NK-92 treated with Interleukin-12 subunit alpha and Interleukin-12 subunit beta, amount 100 ng/mL, for 24 hours (cell line): Measurements from ENCODE around the gene KRTAP5-8.
"Not testable (repeated sequence)": the region's sequence is repeated elsewhere in the genome, so short reads cannot be mapped to it uniquely, and the experiment has no call there.

Experiments
- DNase-seq: peaks from one replicate; lab custom pipeline; 2025; lab: John Stamatoyannopoulos, UW

Gene KRTAP5-8, protein sequence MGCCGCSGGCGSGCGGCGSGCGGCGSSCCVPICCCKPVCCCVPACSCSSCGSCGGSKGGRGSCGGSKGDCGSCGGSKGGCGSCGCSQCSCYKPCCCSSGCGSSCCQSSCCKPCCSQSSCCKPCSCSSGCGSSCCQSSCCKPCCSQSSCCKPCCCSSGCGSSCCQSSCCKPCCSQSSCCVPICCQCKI

DNA sequence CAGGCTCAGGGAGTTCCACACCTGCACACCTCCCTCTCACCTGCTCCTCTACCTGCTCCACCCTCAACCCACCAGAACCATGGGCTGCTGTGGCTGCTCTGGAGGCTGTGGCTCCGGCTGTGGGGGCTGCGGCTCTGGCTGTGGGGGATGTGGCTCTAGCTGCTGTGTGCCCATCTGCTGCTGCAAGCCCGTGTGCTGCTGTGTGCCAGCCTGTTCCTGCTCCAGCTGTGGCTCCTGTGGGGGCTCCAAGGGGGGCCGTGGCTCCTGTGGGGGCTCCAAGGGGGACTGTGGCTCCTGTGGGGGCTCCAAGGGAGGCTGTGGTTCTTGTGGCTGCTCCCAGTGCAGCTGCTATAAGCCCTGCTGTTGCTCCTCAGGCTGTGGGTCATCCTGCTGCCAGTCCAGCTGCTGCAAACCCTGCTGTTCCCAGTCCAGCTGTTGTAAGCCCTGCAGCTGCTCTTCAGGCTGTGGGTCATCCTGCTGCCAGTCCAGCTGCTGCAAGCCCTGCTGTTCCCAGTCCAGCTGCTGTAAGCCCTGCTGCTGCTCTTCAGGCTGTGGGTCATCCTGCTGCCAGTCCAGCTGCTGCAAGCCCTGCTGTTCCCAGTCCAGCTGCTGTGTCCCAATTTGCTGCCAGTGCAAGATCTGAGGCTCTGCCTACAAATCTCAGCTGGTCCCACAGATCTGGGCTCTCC is at the start of gene KRTAP5-8:
KRTAP5-8 (plus strand) TSS at position 49 of the 689 bp plus-strand sequence; CDS start at position 80, 31 bp downstream.
- DNase-seq = not testable (repeated sequence)

DNA sequence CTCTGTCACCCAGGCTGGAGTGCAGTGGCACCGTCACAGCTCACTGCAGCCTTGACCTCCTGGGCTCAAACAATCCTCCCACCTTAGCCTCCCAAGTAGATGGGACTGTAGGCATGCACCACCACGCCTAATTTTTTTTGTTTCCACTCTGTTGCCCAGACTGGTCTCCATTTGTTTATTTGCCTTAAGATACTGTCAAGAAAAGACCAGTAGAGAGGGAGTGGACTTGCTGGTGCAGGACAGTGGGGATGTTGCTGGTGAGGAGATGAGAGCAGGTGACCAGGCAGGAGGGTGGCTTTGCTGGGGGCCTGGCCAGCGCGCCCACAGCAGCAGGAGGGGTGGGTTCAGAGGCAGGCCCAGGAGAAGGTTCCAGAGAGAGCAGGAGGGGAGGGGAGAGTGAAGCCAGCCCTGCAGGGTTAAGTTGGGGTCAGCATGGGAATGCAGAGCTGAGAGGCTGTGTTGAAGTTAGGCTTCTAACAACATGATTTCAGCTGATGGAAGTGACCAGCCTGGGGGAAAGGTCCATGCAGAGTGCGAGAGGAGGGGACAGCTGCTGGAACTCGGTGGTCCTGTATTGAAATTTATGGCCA is 49.0 kb upstream of the KRTAP5-8 start:
- DNase-seq = no peak

DNA sequence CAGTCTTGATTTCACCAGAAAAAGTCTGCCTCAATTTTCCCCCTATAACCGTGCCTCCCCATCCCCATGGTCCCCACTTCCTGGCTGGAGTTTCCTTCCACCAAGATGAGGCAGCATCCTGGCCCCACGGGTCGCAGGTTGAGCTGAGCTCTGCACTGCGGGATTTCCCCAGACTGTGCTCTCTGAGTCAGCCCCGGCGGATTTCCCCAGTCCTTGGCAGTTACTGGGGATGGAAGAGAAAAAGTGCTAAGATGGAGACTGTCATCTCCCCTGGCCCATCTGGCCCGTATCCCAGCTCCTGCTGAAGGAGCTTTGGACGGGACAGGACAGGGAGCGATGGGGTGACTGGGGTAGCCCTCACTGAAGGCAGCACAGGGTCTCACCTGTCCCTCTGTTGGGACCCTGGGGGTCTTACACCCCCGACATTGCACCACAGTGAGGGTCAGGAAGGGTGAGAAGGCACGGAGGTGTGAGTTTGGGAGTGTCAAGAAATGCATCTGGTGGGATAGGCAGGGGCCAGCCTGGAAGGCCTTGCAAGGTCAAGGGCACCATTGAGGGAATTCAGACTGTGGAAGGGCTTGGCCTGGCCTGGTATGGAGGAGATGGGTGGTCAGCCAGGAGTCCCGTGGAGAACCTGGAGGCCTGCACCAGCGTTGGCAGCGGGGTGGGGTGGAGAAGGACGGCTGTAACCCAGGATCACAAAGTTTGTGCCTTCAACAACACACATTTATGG is 48.3 kb upstream of the KRTAP5-8 start:
- DNase-seq = no peak

DNA sequence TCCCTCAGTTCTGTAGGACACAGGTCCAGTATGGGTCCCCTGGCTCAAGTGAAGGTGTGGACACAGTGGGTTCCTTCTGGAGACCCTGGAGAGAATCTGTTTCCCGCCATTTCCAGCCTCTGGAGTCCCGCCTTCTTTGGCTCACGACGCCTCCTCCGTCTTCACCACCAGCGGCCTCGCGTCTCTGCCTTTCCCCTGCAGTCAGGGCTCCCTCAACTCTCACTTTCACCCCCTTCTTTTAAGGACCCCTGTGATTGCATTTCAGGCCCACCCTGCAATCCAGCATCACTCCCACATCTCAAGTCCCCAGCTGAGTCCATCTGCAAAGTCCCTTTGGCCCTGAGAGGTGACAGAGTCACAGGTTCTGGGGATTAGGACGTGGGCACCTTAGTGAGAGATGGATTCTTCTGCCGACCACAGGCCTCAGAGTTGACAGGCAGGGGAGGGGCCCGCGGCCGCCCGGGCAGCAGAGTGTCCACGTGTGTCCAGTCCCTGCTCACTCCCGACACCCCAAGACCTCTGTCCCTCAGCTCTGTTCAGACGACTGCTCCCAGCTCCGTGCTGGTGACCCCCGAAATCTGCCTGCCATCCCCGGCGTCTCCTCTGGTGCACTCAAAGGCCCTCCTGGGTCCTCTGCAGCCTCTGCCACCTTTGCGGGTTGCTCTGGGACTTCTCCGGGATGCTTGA is 47.6 kb upstream of the KRTAP5-8 start:
- DNase-seq = no peak

DNA sequence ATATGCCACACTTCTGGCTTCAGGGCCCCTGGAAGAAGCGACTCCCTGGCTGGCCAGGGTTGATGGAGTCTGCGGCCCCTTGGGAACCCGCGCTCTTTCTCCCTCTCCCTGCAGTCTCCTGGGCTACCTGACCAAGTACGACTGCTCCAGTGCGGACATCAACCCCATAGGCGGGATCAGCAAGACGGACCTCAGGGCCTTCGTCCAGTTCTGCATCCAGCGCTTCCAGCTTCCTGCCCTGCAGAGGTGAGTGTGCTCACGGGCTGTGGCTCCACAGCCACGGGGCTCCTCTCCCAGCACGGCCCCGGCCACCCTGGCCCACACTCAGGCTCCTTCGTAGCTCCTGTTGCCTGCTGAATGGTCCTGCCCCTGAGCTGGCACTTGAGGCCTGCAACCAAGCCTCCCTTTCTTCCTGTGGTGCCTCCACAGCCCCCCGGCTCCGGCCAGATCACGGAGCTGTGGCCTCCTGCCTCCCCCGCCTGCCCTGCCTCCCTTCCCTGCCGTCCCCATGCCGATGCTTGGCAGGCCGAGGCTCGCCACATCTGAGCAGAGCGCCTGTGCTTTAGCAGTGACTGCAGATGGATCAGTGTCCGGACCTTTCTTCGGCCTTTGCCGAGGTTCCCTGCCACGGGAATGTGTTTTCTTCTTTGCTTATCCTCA is 47.0 kb upstream of the KRTAP5-8 start:
- DNase-seq = no peak

DNA sequence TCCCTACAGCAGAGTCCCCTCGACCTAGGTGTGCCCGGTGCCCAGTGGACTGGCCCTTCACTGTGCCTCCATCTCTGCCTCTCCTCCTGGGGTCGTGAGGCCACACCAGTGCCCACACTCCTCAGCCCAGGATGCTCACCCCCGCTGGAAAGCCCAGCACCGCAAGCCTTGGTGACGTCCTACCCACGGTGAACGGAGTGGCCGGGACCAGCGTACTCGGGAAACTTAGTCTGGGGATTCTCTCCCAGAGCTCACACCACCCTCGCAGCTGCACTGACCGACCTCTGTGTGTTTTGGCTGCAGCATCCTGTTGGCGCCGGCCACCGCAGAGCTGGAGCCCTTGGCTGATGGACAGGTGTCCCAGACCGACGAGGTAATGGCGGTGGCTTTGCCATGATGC is 46.3 kb upstream of the KRTAP5-8 start:
- DNase-seq = no peak

DNA sequence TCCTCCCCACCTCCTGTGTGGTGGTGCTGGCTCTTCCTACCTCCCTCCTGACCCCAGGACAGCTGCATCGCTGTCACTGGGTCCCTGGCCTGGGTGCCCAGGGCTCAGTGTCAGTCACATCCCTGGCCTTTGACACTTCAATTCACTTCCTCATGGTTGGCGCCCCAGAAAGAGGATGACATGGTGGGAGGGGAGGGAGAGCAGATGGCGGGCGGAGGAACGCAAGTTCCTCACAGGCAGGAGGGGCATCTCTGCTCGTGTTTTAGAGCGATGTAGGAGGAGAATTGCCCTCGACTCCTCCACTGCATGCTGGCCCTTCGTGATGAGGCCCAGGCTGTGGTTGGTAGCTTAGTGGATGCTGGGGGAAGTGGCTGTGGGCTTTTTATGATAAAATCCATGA is 45.9 kb upstream of the KRTAP5-8 start:
- no peak for DNase-seq

DNA sequence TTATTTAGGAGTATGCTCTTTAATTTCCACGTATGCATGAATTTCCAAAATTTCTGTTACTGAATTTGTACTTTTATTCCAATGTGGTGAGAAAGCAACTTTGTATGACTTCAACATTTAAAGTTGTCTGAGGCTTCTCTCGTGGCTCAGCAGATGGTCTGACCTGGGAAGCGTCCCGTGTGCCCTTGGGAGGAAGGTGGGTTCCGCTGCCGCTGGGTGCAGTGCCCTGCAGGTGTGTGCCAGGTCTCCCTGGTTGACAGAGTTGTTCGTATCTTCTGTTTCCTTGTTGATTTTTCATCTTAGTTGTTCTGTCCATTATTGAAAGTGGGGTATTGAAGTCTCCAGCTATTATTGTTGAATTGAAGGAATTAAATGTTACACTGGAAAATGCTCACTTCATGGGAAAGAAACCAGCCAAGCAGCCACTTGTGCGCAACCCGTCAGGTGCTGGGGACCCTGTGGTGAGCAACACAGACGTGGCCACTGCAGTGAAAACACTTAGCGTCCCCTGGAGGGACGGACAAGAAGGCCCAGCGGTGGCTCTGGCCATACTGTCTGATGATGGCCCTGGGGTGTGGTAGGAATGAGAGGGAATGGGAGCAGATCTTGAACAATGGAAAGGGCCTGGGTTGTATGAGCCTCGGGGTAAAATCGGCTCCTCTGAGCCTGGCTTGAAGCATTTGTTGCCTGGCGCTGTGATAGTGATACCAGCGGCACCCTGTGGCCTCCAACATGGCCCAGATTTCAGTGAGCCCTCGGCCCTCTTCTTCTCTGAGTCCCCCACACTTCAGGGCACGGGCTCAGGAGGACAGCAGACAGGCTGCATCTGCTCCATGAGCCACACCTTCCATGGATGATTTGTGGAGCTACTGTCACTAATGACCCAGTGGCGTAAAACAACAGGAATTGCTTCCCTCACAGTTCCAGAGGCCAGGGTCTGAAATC is 42.3 kb upstream of the KRTAP5-8 start:
- DNase-seq = no peak

DNA sequence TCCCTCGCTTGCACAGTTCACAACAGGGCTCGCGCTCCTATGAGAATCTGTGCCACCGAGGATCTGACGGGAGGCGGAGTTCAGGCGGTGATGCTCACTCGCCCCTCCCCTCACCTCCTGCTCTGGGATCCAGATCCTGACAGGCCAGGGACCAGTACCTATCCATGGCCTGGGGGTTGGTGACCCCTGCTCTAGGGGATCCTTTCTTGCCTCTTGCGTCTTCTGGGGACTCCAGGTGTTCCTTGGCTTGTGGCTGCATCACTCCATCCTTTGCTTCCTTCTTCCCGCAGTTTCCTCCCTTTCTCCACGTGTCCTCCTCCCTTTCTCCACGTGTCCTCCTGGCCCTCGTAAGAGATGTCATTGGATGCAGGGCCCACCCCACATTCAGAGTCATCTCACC is 41.4 kb upstream of the KRTAP5-8 start:
- no peak for DNase-seq

DNA sequence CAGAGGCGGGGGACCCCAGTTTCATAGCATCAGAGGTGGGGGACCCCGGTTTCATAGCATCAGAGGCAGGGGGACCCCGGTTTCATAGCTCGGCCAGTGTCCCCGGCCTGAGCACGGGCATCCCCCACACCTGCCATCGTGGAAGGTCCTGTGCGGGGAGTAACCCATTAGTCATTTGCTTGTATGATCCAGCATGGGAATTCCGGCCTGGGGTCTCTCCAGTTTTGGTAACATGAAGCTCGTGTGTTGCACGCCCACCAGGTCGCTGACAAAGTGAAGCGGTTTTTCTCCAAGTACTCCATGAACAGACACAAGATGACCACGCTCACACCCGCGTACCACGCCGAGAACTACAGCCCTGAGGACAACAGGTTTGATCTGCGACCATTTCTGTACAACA is 39.7 kb upstream of the KRTAP5-8 start:
- no peak for DNase-seq

DNA sequence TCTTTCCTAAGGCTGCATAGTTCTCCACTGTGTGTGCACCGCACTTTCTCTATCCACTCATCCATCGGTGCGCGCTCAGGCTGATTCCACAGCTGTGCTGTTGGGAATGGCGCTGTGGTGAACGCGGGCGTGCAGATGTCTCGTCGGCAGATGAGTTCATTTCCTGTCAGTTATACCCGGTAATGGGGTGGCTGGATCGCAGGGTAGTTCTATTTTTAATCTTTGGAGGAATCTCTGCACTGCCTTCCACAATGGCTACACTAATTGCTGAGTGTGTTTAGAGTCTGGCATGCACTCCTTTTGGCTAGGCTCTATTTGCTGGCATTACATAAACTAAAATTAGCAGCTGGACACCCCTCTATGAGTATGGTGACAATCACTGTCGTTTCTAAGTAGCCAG is 38.7 kb upstream of the KRTAP5-8 start:
- no peak for DNase-seq

DNA sequence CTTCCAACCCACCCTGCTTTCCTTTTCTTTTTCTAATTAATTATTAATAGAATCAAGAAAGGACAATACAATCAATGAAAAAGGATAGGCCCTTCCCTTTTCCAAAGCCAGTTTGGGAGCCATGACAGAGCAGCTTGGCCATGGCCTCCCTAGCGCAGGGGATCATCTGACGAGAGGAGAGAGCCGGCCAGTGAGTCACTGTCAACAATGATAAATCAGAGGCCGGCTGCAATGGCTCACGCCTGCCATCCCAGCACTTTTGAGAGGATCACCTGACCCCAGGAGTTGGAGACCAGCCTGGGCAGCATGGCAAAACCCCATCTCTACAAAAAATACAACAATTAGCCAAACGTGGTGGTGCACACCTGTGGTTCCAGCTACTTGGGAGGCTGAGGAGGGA is 38.3 kb upstream of the KRTAP5-8 start:
- DNase-seq = no peak

DNA sequence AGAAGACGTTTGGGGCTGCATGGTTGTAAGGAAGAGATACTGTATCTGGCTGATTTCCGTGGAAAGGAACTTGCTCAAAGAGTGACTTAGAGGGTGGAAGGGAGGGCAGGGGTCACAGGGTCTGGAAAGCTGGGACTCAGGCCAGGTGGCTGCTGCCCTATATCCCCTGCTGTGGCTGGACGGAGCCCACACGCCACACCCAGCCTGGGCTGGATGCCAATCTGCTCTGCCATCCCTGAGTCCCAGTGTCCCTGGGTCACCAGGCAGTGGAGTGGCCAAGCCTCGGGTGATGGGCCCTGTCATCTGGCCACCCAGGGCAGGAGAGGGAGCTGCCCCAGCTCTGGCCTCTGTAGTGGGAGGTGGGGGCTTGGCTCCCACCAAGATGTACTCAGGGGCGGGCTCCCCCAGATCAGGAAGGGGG is 37.2 kb upstream of the KRTAP5-8 start:
- no peak for DNase-seq

DNA sequence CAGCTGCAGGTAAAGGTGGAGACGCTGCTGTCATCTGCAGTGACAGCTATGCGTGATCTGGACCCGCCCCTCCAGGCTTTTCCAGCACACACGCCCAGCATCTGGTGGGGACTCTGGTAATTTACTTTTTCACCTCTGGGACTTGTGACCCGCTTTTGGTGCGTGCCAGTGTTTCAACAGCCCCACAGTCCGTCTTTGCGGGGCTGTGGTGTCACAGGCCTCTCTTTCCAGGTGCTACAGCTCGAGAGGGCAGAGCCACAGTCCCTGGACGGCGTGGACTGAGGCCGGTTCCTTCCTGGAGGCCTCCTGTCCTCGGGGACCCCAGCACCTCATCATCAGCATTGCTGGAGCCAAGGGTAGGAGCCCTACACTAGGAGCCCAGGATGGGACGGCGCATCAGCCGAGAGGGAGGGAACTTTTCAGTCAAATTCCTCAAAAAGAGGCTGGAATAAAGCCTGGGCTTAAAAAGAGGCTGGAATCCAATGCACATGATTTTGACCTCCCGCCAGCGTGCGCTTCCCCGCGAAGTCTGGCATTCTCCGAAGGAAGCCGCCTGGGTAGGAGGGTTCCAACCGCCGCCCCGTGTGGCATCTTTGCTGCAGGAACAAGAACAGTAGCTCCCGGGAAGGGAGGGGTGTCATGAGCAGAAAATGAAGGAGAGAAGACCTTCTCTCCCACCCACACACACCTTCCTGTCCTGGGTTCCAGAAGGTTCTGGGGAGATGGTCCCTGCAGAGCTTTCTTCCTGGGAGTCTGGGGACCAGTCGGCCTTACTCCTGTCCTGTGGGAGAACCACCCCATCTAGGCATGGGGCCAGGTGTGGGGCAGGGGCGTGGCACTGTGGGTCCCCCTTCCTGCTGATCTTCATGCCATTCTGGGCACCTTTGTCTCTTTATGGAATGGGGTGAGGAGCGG is 36.5 kb upstream of the KRTAP5-8 start:
- DNase-seq = no peak

DNA sequence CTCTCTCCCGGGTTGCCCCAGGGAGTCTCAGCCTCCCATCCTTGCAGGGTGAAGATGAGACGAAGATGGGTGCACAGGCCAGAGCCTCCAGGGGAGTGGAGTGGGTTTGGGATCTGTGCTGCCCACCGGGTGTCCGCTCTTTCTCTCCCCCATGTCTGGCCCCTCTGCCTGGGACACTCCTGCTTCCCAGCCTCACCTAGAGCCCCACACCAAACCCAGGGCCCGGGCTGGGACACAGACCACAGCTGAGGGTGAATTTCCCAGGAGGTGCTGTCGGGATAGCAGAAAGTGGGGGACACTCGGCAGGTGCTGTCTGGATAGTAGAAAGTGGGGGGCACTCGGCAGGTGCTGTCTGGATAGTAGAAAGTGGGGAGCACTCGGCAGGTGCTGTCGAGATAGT is 35.8 kb upstream of the KRTAP5-8 start:
- DNase-seq = no peak

DNA sequence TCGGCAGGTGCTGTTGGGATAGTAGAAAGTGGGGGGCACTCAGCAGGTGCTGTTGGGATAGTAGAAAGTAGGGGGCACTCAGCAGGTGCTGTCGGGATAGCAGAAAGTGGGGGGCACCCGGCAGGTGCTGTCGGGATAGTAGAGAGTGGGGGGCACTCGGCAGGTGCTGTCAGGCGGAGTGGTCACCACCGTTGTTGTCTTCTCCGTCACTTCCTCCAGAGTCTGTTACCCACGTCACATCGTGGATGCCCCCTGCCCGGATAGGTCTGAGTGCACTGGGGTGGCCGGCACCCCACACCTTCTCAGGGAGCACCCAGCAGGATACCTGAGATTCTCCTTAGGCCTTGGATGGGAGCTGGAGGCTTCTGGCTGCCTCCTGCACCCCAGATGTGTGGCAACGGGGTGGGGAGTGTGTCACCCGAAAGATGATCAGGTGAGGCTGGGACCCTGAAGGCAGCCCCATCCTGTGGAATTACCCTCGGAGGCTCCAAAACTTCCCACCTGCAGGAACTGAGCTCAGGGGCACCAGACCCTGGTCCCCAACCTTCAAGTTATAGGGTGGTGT is 34.9 kb upstream of the KRTAP5-8 start:
- no peak for DNase-seq

DNA sequence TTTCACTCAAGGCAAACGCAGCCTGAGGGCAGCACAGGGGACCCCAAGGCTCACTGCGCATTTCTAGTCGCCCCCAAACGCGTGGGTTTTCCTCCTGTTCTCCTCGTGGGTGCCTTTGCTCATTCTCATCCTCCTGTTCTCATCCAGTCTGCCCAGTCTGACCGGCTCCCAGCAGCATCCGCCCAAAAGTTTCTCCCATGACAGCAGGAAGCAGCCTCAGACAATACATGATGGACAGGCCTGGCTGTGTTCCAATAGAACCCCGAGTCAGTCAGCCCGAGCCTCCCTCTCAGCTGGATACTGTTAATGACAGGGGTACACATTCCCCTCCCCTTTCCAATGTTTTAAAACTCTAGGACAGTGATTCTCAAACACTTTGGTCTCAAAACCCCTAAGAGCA is 33.3 kb upstream of the KRTAP5-8 start:
- no peak for DNase-seq

DNA sequence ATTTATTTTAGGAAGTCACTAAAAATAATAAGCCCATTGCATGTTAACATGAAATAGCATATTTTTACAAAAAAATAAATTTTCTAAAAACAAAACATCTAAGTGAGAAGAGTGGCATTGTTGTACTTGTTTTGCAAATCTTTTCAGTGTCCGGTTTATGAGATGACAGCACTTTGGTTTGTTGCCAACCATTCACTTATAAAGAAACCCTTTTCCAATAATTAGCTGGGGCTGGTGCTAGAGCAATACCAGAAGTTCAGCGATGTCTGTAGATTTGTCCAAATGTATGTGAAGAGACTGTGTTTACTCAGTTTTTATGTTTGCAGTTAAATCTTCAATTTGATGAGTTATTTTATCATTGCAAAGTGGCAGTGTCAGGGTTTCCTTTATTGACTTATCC is 32.8 kb upstream of the KRTAP5-8 start:
- DNase-seq = no peak

DNA sequence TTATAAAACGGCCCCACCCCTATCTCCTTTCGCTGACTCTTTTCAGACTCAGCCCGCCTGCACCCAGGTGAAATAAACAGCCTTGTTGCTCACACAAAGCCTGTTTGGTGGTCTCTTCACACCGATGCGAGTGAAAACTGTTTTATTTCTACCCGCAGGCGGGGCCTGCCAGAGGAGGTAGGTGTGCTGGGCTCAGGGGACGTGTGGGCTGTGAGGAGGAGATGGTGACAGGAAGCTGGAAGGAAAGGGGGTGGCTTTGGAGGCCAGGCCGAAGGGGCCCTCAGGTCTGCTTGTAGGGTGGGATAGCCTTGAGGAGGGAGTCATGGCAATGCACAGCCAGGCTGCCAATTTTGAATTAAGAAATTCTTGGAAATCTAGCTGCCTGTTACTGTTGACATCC is 32.0 kb upstream of the KRTAP5-8 start:
- no peak for DNase-seq
